HAP-1 (cell line): ENCODE measurements around the gene IL11RA.

Source experiments
- DNase-seq, 2 experiments: peaks; one replicate each; pipeline ENCODE4 v3.0.0-alpha.2; 2016 to 2020; ENCODE audit warnings: low spot score in 2 of 2
- H3K27me3 ChIP-seq: fragments of 250-450 bp; sonication (Bioruptor Pico); 2 replicates; pipeline ENCODE4 v1.5.1; 2020; ENCODE audit warnings: low read depth, mild to moderate bottlenecking, moderate library complexity
- H3K36me3 ChIP-seq: fragments of 250-450 bp; sonication (Bioruptor Pico); replicated peaks from 2 replicates; pipeline ENCODE4 v1.5.1; 2020; ENCODE audit warnings: mild to moderate bottlenecking
- H3K4me1 ChIP-seq: fragments of 250-450 bp; sonication (Bioruptor Pico); 2 replicates; pipeline ENCODE4 v1.5.1; 2020; ENCODE audit warnings: mild to moderate bottlenecking
- H3K4me3 ChIP-seq: fragments of 250-450 bp; sonication (Bioruptor Pico); 2 replicates; pipeline ENCODE4 v1.5.1; 2020; ENCODE audit warnings: mild to moderate bottlenecking, moderate library complexity
- H3K9me3 ChIP-seq: fragments of 250-450 bp; sonication (Bioruptor Pico); 2 replicates; pipeline ENCODE4 v1.5.1; 2020; ENCODE audit warnings: mild to moderate bottlenecking, moderate library complexity
- in situ Hi-C: fragments of 300-500 bp; cut with MboI; formaldehyde crosslinking; loops from 3 replicates; pipeline ENCODE4 v1.14.3; 2020; ENCODE audit warnings: low sequenced_read_pairs, inconsistent platforms, mixed read lengths

Gene IL11RA

GRCh38 chr9:34651876-34652601, at the start of gene IL11RA:
IL11RA (plus strand) TSS chr9:34652185; CDS start chr9:34655218, 3,033 bp downstream.
- Histone ChIP-seq H3K27me3 (no peaks in the 10 kb centered on the region), H3K36me3 (peaks cover 15% of the 10 kb centered on the region), H3K9me3 (no peaks in the 10 kb centered on the region), H3K4me1 (peaks cover 6% of the 10 kb centered on the region), H3K4me3 (peak within 1 kb of the TSS; percentile 22)
- peak; percentile 41 to 87 for DNase-seq
- in situ Hi-C loops = no loop called here

- no peaks in the 10 kb centered on the region for H3K4me1 ChIP-seq
- DNase-seq = peak; percentile 70 to 92
- in situ Hi-C loops = loop anchor here (5.0 kb wide), 1 partner anchor 196 kb away; no protein-coding TSS in a partner anchor
- H3K27me3 ChIP-seq = no peaks in the 10 kb centered on the region
- H3K4me3 ChIP-seq = no peak overlapping the region
- H3K9me3 ChIP-seq = no peaks in the 10 kb centered on the region
- no peaks in the 10 kb centered on the region for H3K36me3 ChIP-seq
Observed at GRCh38 chr9:34603610-34604231, 48.3 kb upstream of the IL11RA start.

GRCh38 chr9:34606190-34606589, 45.8 kb upstream of the IL11RA start:
- no peak for DNase-seq
- H3K27me3 ChIP-seq = no peaks in the 10 kb centered on the region
- H3K36me3 ChIP-seq = peaks cover 8% of the 10 kb centered on the region; the same call in 1 of the 2 replicates
- H3K4me1 ChIP-seq = peaks cover 8% of the 10 kb centered on the region
- H3K9me3 ChIP-seq = no peaks in the 10 kb centered on the region
- H3K4me3 ChIP-seq = no peak overlapping the region
- in situ Hi-C loops = no loop called here

GRCh38 chr9:34606905-34607304, 45.1 kb upstream of the IL11RA start:
- H3K27me3 ChIP-seq = no peaks in the 10 kb centered on the region
- in situ Hi-C loops = no loop called here
- no peak for DNase-seq

GRCh38 chr9:34607331-34607730, 44.7 kb upstream of the IL11RA start:
- in situ Hi-C loops = no loop called here
- peaks cover 13% of the 10 kb centered on the region for H3K4me1 ChIP-seq
- H3K4me3 ChIP-seq = no peak overlapping the region
- no peak for DNase-seq
- H3K27me3 ChIP-seq = no peaks in the 10 kb centered on the region
- no peaks in the 10 kb centered on the region for H3K9me3 ChIP-seq
- H3K36me3 ChIP-seq = peaks cover 13% of the 10 kb centered on the region; the same call in 1 of the 2 replicates

More at GRCh38 chr9:34606905-34607304, 45.1 kb upstream of the IL11RA start:
- Histone ChIP-seq H3K36me3 (peaks cover 13% of the 10 kb centered on the region; the same call in 1 of the 2 replicates), H3K9me3 (no peaks in the 10 kb centered on the region), H3K4me3 (no peak overlapping the region), H3K4me1 (peaks cover 12% of the 10 kb centered on the region)

- H3K36me3 ChIP-seq = peaks cover 19% of the 10 kb centered on the region; the same call in 1 of the 2 replicates
- no peak for DNase-seq
- H3K9me3 ChIP-seq = no peaks in the 10 kb centered on the region
- in situ Hi-C loops = no loop called here
- peaks cover 17% of the 10 kb centered on the region for H3K4me1 ChIP-seq
- H3K27me3 ChIP-seq = no peaks in the 10 kb centered on the region
- H3K4me3 ChIP-seq = peak overlapping the region; percentile 87
Observed at GRCh38 chr9:34610434-34611206, 41.4 kb upstream of the IL11RA start.

- Histone ChIP-seq H3K9me3 (no peaks in the 10 kb centered on the region), H3K27me3 (no peaks in the 10 kb centered on the region), H3K4me3 (peak overlapping the region; percentile 87), H3K36me3 (peaks cover 23% of the 10 kb centered on the region; the same call in 1 of the 2 replicates), H3K4me1 (peaks cover 17% of the 10 kb centered on the region)
- in situ Hi-C loops = no loop called here
- DNase-seq = no peak
Observed at GRCh38 chr9:34611251-34611810, 40.7 kb upstream of the IL11RA start.

- peaks cover 17% of the 10 kb centered on the region for H3K4me1 ChIP-seq
- no peaks in the 10 kb centered on the region for H3K9me3 ChIP-seq
- no peaks in the 10 kb centered on the region for H3K27me3 ChIP-seq
- peaks cover 23% of the 10 kb centered on the region; the same call in 1 of the 2 replicates for H3K36me3 ChIP-seq
- peak; percentile 77 to 91 for DNase-seq
- in situ Hi-C loops = no loop called here
- H3K4me3 ChIP-seq = peak within 1 kb of the TSS; percentile 87
Observed at GRCh38 chr9:34611811-34612787, 39.9 kb upstream of the IL11RA start, which contains the start of gene RPP25L. RPP25L (minus strand) TSS chr9:34612097; CDS start chr9:34611296, 801 bp downstream.

GRCh38 chr9:34612788-34613390, 39.1 kb upstream of the IL11RA start:
- Histone ChIP-seq H3K9me3 (no peaks in the 10 kb centered on the region), H3K4me3 (peak overlapping the region; percentile 87), H3K27me3 (no peaks in the 10 kb centered on the region), H3K4me1 (peaks cover 17% of the 10 kb centered on the region), H3K36me3 (peaks cover 29% of the 10 kb centered on the region)
- DNase-seq = peak; percentile 74 to 89
- in situ Hi-C loops = no loop called here

- in situ Hi-C loops = no loop called here
- DNase-seq = no peak
- no peaks in the 10 kb centered on the region for H3K9me3 ChIP-seq
- H3K4me1 ChIP-seq = peaks cover 25% of the 10 kb centered on the region
- H3K36me3 ChIP-seq = peaks cover 33% of the 10 kb centered on the region
- no peaks in the 10 kb centered on the region for H3K27me3 ChIP-seq
- H3K4me3 ChIP-seq = no peak overlapping the region
Observed at GRCh38 chr9:34615132-34615531, 36.9 kb upstream of the IL11RA start.

- Histone ChIP-seq H3K4me3 (peak within 1 kb of the TSS; percentile 75), H3K36me3 (peaks cover 14% of the 10 kb centered on the region), H3K9me3 (no peaks in the 10 kb centered on the region), H3K4me1 (peaks cover 8% of the 10 kb centered on the region; the same call in 1 of the 2 replicates), H3K27me3 (0 out of 2 replicates have a peak, but pooled peaks cover 2% of the 10 kb centered on the region)
- in situ Hi-C loops = no loop called here
- DNase-seq = peak; percentile 95 to 96
Observed at GRCh38 chr9:34620061-34620994, 31.7 kb upstream of the IL11RA start, which contains the start of gene DCTN3. DCTN3 (minus strand) TSS chr9:34620495; CDS start chr9:34620464, 31 bp downstream.
